Chondrocyte (in vitro differentiated cells): ENCODE data around the gene NDUFA1. TPM values are rescaled to one million over a fixed set of nuclear protein-coding genes. Genes with fewer than 3 reads are reported as not detected.
A peak's percentile ranks its signal among the peaks of the same experiment; 100 is the strongest.
"Not testable (repeated sequence)": the region's sequence is repeated elsewhere in the genome, so short reads cannot be mapped to it uniquely, and the experiment has no call there.

Source experiments
- DNase-seq: peaks from one replicate; pipeline ENCODE4 v3.0.0; 2021; ENCODE audit warnings: mixed read lengths, low spot score
- H3K27ac Mint-ChIP-seq: one replicate; pipeline ENCODE4 v1.8.0; 2021; ENCODE audit warnings: mild to moderate bottlenecking, moderate library complexity, mixed read lengths; ENCODE audit not compliant: unreplicated experiment
- H3K27me3 Mint-ChIP-seq: 2 replicates; pipeline ENCODE4 v1.8.0; 2021; ENCODE audit warnings: low read depth, mixed read lengths
- H3K36me3 Mint-ChIP-seq: 2 replicates; pipeline ENCODE4 v1.8.0; 2021; ENCODE audit warnings: low read depth, mixed read lengths
- H3K4me1 Mint-ChIP-seq: 2 replicates; pipeline ENCODE4 v1.8.0; 2021; ENCODE audit warnings: low read depth, mild to moderate bottlenecking, mixed read lengths
- H3K4me3 Mint-ChIP-seq: one replicate; pipeline ENCODE4 v1.8.0; 2021; ENCODE audit warnings: mild to moderate bottlenecking, moderate library complexity, mixed read lengths; ENCODE audit not compliant: unreplicated experiment
- H3K9me3 Mint-ChIP-seq: 2 replicates; pipeline ENCODE4 v1.8.0; 2021; ENCODE audit warnings: low read depth, mixed read lengths
- total RNA-seq: library from RNA; stranded (reverse); gene quantifications from 3 replicates; pipeline ENCODE4 v1.2.1, GENCODE V29; 2021
- TF ChIP-seq, protein P1 (sequence below): fragments of 200-600 bp; sonication (generic); IDR thresholded peaks from 2 replicates; pipeline ENCODE4 v1.5.0; 2021; ENCODE audit warnings: antibody characterized with exemption, mild to moderate bottlenecking, moderate library complexity

The NDUFA1 gene
- total RNA-seq, 1 donor from 2014 or later, result 77.5 TPM

DNA sequence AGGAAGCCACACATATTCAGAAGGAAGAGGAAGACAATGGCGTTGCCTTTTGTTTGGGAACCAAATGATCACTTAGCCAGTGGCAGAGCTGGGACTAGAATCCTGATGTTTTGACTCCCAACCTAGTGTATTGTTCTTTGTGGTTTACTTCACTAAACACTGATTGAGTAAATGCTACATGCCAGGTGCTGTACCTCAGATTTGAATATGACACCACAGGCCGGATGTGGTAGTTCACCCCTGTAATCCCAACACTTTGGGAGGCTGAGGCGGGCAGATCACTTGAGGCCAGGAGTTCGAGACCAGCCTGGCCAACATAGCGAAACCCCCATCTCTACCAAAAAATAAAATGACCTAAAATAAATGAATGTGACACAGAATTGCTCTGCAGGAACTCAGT is 8.4 kb downstream of the NDUFA1 start:
- H3K27ac Mint-ChIP-seq, result no peak overlapping the region
- H3K36me3 Mint-ChIP-seq, result peaks cover 2% of the 10 kb centered on the region
- H3K27me3 Mint-ChIP-seq, result no peaks in the 10 kb centered on the region
- H3K4me1 Mint-ChIP-seq, result no peaks in the 10 kb centered on the region
- peaks cover 4% of the 10 kb centered on the region for H3K9me3 Mint-ChIP-seq
- no peak overlapping the region for H3K4me3 Mint-ChIP-seq
- no peak for DNase-seq
- TF ChIP-seq, protein P1, sequence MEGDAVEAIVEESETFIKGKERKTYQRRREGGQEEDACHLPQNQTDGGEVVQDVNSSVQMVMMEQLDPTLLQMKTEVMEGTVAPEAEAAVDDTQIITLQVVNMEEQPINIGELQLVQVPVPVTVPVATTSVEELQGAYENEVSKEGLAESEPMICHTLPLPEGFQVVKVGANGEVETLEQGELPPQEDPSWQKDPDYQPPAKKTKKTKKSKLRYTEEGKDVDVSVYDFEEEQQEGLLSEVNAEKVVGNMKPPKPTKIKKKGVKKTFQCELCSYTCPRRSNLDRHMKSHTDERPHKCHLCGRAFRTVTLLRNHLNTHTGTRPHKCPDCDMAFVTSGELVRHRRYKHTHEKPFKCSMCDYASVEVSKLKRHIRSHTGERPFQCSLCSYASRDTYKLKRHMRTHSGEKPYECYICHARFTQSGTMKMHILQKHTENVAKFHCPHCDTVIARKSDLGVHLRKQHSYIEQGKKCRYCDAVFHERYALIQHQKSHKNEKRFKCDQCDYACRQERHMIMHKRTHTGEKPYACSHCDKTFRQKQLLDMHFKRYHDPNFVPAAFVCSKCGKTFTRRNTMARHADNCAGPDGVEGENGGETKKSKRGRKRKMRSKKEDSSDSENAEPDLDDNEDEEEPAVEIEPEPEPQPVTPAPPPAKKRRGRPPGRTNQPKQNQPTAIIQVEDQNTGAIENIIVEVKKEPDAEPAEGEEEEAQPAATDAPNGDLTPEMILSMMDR, result no peak

GRCh38 chrX:119880552-119881437 is 9.2 kb downstream of the NDUFA1 start:
- Mint-ChIP-seq H3K9me3 (peaks cover 4% of the 10 kb centered on the region), H3K36me3 (peaks cover 2% of the 10 kb centered on the region), H3K27ac (peak overlapping the region; percentile 3), H3K27me3 (no peaks in the 10 kb centered on the region), H3K4me3 (no peak overlapping the region), H3K4me1 (no peaks in the 10 kb centered on the region)
- TF ChIP-seq, protein P1, result peak; percentile 79
- no peak for DNase-seq

GRCh38 chrX:119885554-119886428 is 14.2 kb downstream of the NDUFA1 start:
- Mint-ChIP-seq H3K4me1 (no peaks in the 10 kb centered on the region), H3K4me3 (no peak overlapping the region), H3K27ac (no peak overlapping the region), H3K9me3 (peaks cover 8% of the 10 kb centered on the region), H3K27me3 (no peaks in the 10 kb centered on the region), H3K36me3 (no peaks in the 10 kb centered on the region)
- TF ChIP-seq, protein P1, result no peak
- peak; percentile 14 for DNase-seq

DNA sequence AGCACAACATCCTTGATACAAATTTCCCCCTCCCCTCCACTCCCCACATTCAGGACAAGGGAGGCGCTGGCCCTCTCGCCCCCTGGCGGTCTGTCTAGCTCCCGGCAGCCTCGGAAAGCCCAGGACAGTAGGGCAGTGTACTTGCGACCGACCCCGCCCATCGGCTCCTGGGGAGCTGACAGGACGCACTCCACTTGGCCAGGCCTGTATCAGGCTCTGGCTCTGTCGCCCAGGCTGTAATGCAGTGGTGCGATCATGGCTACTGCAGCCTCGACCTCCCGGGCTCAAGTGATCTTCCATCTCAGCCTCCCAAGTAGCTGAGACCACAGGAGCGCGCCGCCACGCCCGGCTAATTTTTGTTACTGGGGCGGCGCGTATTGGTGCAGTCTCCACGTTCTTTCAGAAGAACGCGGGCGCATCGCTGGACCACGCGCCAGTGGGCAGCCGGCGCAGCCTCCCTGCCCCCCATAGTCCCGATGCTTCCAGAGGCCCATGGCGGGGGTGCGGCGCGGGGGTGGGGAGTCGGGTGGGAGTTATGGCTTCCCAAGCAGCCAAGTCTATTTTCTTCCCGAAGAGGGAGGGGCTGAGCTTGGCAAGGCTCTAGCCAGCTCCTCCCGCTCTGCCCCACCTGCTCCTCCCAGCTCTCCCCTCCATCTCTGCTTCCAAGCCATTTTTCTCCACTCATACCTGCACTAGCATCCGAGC is 16.2 kb downstream of the NDUFA1 start:
- DNase-seq, result peak; percentile 92
- peaks cover 8% of the 10 kb centered on the region for H3K9me3 Mint-ChIP-seq

DNA sequence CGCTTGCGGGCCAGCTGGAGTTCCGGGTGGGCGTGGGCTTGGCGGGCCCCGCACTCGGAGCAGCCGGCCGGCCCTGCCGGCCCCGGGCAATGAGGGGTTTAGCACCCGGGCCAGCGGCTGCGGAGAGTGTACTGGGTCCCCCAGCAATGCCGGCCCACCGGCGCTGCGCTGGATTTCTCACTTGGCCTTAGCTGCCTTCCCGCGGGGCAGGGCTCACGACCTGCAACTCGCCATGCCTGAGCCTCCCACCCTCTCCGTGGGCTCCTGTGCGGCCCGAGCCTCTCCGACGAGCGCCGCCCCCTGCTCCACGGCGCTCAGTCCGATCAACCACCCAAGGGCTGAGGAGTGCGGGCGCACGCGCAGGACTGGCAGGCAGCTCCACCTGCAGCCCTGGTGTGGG is 19.0 kb downstream of the NDUFA1 start:
- not testable (repeated sequence) for H3K9me3 Mint-ChIP-seq, H3K4me1 Mint-ChIP-seq, H3K27me3 Mint-ChIP-seq, H3K4me3 Mint-ChIP-seq, H3K36me3 Mint-ChIP-seq, H3K27ac Mint-ChIP-seq
- DNase-seq, result peak; percentile 54

More for the DNA sequence above, 16.2 kb downstream of the NDUFA1 start:
- Mint-ChIP-seq H3K27ac (no peak overlapping the region), H3K4me1 (no peaks in the 10 kb centered on the region), H3K36me3 (no peaks in the 10 kb centered on the region), H3K4me3 (peak overlapping the region; percentile 57), H3K27me3 (no peaks in the 10 kb centered on the region)
- TF ChIP-seq, protein P1, result peak; percentile 79

DNA sequence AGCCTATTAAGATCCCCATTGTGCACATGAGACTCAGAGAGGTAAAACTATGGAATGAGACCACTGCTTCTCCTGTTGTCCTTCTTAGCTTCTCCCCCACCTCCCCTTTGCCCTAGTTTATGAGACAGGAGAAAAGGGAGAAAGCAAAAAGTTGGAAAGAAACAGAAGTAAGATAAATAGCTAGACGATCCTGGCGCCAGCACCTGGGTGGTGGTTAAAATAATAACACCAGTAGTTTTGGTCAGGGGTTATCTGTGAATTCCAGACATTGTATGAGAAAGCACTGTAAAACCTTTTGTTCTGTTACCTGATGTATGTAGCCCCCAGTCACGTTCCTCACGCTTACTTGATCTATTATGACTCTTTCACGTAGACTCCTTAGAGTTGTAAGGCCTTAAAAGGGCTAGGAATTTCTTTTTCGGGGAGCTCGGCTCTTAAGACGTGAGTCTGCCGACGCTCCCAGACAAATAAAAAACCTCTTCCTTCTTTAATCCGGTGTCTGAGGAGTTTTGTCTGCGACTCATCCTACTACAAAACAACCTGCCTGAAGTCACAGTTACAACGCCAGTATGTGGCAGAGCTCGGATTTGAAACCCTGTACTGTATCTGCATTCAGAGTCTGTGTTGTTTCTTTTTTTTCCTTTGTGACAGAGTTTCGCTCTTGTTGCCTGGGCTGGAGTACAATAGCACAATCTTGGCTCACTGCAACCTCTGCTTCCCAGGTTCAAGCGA is 20.5 kb downstream of the NDUFA1 start:
- H3K27me3 Mint-ChIP-seq, H3K9me3 Mint-ChIP-seq, H3K27ac Mint-ChIP-seq, DNase-seq, H3K4me1 Mint-ChIP-seq, H3K4me3 Mint-ChIP-seq, H3K36me3 Mint-ChIP-seq: not testable (repeated sequence)
